PC-9 (cell line): ENCODE measurements around the gene FGF19. TPM values are rescaled to one million over a fixed set of nuclear protein-coding genes. Genes with fewer than 3 reads are reported as not detected.

Experiments
- BruUV-seq: library from RNA; stranded (reverse); fragments of 400-500 nt; replicated peaks from 2 replicates; lab custom pipeline; 2021; lab: Mats Ljungman, UMichigan
- CTCF ChIA-PET: fragments of 300-600 bp; sonication (Branson Sonifier 250); formaldehyde crosslinking; loops from one replicate; lab custom pipeline; 2022; ENCODE audit warnings: antibody characterized with exemption; lab: Charles Lee
- POLR2A ChIA-PET: fragments of 300-600 bp; sonication (Branson Sonifier 250); formaldehyde crosslinking; loops from one replicate; lab custom pipeline; 2022; ENCODE audit warnings: antibody characterized with exemption; ENCODE audit not compliant: unreplicated experiment; lab: Charles Lee
- DNase-seq, 2 experiments: peaks; one replicate each; pipeline versions ENCODE4 v3.0.0 to v3.0.0-alpha.2; 2015 to 2022; ENCODE audit warnings: mixed read lengths in 1 of 2
- H2AFZ ChIP-seq: fragments of 200-600 bp; sonication (generic); 2 replicates; pipeline ENCODE4 v1.8.1; 2017; ENCODE audit warnings: antibody characterized with exemption
- H3F3A ChIP-seq: fragments of 200-600 bp; sonication (generic); 2 replicates; pipeline ENCODE4 v1.8.1; 2017; ENCODE audit warnings: antibody characterized with exemption, mild to moderate bottlenecking, low read depth; ENCODE audit not compliant: insufficient read depth
- H3K27ac ChIP-seq: fragments of 200-600 bp; sonication (generic); 2 replicates; pipeline ENCODE4 v1.6.1; 2016; ENCODE audit warnings: mixed run types
- H3K27me3 ChIP-seq: fragments of 200-600 bp; sonication (generic); 2 replicates; pipeline ENCODE4 v1.6.1; 2016; ENCODE audit warnings: low read depth, mixed run types; ENCODE audit not compliant: insufficient read depth
- H3K36me3 ChIP-seq: fragments of 200-600 bp; sonication (generic); 2 replicates; pipeline ENCODE4 v1.6.1; 2016; ENCODE audit warnings: low read depth, mixed run types
- H3K4me1 ChIP-seq: fragments of 200-600 bp; sonication (generic); replicated peaks from 2 replicates; pipeline ENCODE4 v1.6.1; 2016; ENCODE audit warnings: mixed run types; ENCODE audit not compliant: insufficient read depth
- H3K4me2 ChIP-seq: fragments of 200-600 bp; sonication (generic); 2 replicates; pipeline ENCODE4 v1.6.1; 2017; ENCODE audit warnings: mixed run types
- H3K4me3 ChIP-seq: fragments of 200-600 bp; sonication (generic); 2 replicates; pipeline ENCODE4 v1.6.1; 2016; ENCODE audit warnings: mixed run types
- H3K79me2 ChIP-seq: fragments of 200-600 bp; sonication (generic); 2 replicates; pipeline ENCODE4 v1.6.1; 2017; ENCODE audit warnings: low read depth, mixed run types
- H3K9me2 ChIP-seq: fragments of 200-600 bp; sonication (generic); 2 replicates; pipeline ENCODE4 v1.8.1; 2017; ENCODE audit warnings: mild to moderate bottlenecking; ENCODE audit not compliant: insufficient read depth
- H3K9me3 ChIP-seq: fragments of 200-600 bp; sonication (generic); 2 replicates; pipeline ENCODE4 v1.8.1; 2016; ENCODE audit warnings: low read depth; ENCODE audit not compliant: insufficient read depth
- H4K20me1 ChIP-seq: fragments of 200-600 bp; sonication (generic); 2 replicates; pipeline ENCODE4 v1.8.1; 2017; ENCODE audit not compliant: insufficient read depth
- EZH2 ChIP-seq: fragments of 200-600 bp; sonication (generic); IDR thresholded peaks from 2 replicates; pipeline ENCODE4 v1.8.0; 2017; ENCODE audit warnings: antibody characterized with exemption, low read depth
- intact Hi-C: fragments of 100-400 bp; cut with micrococcal nuclease; formaldehyde crosslinking; loops from one replicate; pipeline ENCODE4 v1.10.0; 2022; ENCODE audit not compliant: unreplicated experiment
- total RNA-seq: library from RNA; stranded (reverse); gene quantifications from 2 replicates; pipeline ENCODE4 v1.2.3, GENCODE V29; 2021
- TF ChIP-seq, protein P1 (sequence below): fragments of 200-600 bp; sonication (generic); conservative IDR thresholded peaks from 2 replicates; pipeline ENCODE4 v1.6.1; 2017; ENCODE audit warnings: mixed run types, antibody characterized with exemption, mild to moderate bottlenecking, moderate library complexity

FGF19 gene
- total RNA-seq, 1 experiment from 2014 or later: 2.0 TPM

DNA sequence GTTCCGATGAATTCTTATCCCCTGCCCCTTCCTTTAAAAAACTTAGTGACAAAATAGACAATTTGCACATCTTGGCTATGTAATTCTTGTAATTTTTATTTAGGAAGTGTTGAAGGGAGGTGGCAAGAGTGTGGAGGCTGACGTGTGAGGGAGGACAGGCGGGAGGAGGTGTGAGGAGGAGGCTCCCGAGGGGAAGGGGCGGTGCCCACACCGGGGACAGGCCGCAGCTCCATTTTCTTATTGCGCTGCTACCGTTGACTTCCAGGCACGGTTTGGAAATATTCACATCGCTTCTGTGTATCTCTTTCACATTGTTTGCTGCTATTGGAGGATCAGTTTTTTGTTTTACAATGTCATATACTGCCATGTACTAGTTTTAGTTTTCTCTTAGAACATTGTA lies 50.8 kb downstream of the FGF19 start:
- DNase-seq: no peak
- Histone ChIP-seq H3F3A (peaks cover 78% of the 10 kb centered on the region), H3K4me1 (peaks cover 18% of the 10 kb centered on the region), H3K9me3 (no peaks in the 10 kb centered on the region), H3K4me3 (no peak overlapping the region), H3K27me3 (no peaks in the 10 kb centered on the region), H2AFZ (no peak overlapping the region), H3K4me2 (no peak overlapping the region), H3K79me2 (peaks cover 25% of the 10 kb centered on the region), H3K27ac (no peak overlapping the region), H3K36me3 (peaks cover 45% of the 10 kb centered on the region), H3K9me2 (no peaks in the 10 kb centered on the region), H4K20me1 (peaks cover 66% of the 10 kb centered on the region)
- CTCF ChIA-PET: no interaction called here
- POLR2A ChIA-PET: no interaction called here
- BruUV-seq: no TSS peak
- TF ChIP-seq EZH2: no peak
- TF ChIP-seq, protein P1, sequence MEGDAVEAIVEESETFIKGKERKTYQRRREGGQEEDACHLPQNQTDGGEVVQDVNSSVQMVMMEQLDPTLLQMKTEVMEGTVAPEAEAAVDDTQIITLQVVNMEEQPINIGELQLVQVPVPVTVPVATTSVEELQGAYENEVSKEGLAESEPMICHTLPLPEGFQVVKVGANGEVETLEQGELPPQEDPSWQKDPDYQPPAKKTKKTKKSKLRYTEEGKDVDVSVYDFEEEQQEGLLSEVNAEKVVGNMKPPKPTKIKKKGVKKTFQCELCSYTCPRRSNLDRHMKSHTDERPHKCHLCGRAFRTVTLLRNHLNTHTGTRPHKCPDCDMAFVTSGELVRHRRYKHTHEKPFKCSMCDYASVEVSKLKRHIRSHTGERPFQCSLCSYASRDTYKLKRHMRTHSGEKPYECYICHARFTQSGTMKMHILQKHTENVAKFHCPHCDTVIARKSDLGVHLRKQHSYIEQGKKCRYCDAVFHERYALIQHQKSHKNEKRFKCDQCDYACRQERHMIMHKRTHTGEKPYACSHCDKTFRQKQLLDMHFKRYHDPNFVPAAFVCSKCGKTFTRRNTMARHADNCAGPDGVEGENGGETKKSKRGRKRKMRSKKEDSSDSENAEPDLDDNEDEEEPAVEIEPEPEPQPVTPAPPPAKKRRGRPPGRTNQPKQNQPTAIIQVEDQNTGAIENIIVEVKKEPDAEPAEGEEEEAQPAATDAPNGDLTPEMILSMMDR: no peak
- intact Hi-C loops: no loop called here

DNA sequence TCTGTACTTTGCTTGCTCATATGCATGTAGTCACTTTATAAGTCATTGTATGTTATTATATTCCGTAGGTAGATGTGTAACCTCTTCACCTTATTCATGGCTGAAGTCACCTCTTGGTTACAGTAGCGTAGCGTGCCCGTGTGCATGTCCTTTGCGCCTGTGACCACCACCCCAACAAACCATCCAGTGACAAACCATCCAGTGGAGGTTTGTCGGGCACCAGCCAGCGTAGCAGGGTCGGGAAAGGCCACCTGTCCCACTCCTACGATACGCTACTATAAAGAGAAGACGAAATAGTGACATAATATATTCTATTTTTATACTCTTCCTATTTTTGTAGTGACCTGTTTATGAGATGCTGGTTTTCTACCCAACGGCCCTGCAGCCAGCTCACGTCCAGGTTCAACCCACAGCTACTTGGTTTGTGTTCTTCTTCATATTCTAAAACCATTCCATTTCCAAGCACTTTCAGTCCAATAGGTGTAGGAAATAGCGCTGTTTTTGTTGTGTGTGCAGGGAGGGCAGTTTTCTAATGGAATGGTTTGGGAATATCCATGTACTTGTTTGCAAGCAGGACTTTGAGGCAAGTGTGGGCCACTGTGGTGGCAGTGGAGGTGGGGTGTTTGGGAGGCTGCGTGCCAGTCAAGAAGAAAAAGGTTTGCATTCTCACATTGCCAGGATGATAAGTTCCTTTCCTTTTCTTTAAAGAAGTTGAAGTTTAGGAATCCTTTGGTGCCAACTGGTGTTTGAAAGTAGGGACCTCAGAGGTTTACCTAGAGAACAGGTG lies 51.8 kb downstream of the FGF19 start:
- no peak overlapping the region for H3K4me2 ChIP-seq
- intact Hi-C loops: no loop called here
- peaks cover 75% of the 10 kb centered on the region for H4K20me1 ChIP-seq
- POLR2A ChIA-PET: interaction anchor here (0.7 kb wide), 1 partner anchor 832 kb away, joined by 7 read pairs; no protein-coding TSS in a partner anchor
- TSS peak; percentile 10 for BruUV-seq
- peaks cover 35% of the 10 kb centered on the region for H3K79me2 ChIP-seq
- no peak overlapping the region for H3K4me3 ChIP-seq
- no peaks in the 10 kb centered on the region for H3K9me2 ChIP-seq
- H3K36me3 ChIP-seq: peaks cover 55% of the 10 kb centered on the region
- H3K4me1 ChIP-seq: peaks cover 18% of the 10 kb centered on the region
- DNase-seq: no peak
- no peak for TF ChIP-seq EZH2
- TF ChIP-seq, protein P1: no peak
- H3K27me3 ChIP-seq: no peaks in the 10 kb centered on the region
- CTCF ChIA-PET: no interaction called here
- H3K9me3 ChIP-seq: no peaks in the 10 kb centered on the region
- no peak overlapping the region for H2AFZ ChIP-seq
- H3F3A ChIP-seq: peaks cover 88% of the 10 kb centered on the region
- H3K27ac ChIP-seq: no peak overlapping the region

DNA sequence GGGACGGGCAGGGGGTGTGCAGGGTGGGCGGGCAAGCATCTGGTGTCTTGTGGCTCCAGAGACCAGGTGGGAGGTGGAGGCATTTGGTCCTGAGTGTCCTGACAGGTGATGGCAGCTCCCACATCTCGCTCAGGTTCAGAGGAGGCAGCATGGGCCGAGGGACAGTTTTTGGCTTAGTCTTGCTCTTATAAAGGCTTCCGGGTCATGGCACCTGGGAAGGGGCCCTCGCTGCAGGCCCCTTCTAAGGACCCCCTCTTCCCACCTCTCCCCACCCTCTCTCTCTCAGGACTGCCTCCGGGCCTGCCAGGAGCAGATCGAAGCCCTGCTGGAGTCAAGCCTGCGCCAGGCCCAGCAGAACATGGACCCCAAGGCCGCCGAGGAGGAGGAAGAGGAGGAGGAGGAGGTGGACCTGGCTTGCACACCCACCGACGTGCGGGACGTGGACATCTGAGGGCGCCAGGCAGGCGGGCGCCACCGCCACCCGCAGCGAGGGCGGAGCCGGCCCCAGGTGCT lies 52.9 kb downstream of the FGF19 start:
- Histone ChIP-seq H3K4me2 (no peak overlapping the region), H3K27ac (no peak overlapping the region), H3F3A (peaks cover 99% of the 10 kb centered on the region), H2AFZ (no peak overlapping the region), H4K20me1 (peaks cover 87% of the 10 kb centered on the region), H3K9me2 (no peaks in the 10 kb centered on the region), H3K36me3 (peaks cover 64% of the 10 kb centered on the region), H3K27me3 (no peaks in the 10 kb centered on the region), H3K4me1 (peaks cover 18% of the 10 kb centered on the region), H3K4me3 (no peak overlapping the region), H3K79me2 (peaks cover 46% of the 10 kb centered on the region), H3K9me3 (no peaks in the 10 kb centered on the region)
- CTCF ChIA-PET: no interaction called here
- no peak for DNase-seq
- no TSS peak for BruUV-seq
- TF ChIP-seq, protein P1: no peak
- no peak for TF ChIP-seq EZH2
- intact Hi-C loops: no loop called here
- POLR2A ChIA-PET: no interaction called here
